ENCODE data around the gene ANP32E. TPM values are rescaled to one million over a fixed set of nuclear protein-coding genes. Genes with fewer than 3 reads are reported as not detected.
A peak's percentile ranks its signal among the peaks of the same experiment; 100 is the strongest.
"Not testable (repeated sequence)": the region's sequence is repeated elsewhere in the genome, so short reads cannot be mapped to it uniquely, and the experiment has no call there.

ANP32E gene
- total RNA-seq, 1 experiment from 2014 or later, result 26.8 TPM

GRCh38 chr1:150259758-150260669, 24.1 kb upstream of the ANP32E start:
- in situ Hi-C loops (cut with HindIII; ENCODE audit: low pct_unique_long_range_greater_than_20kb, low sequenced_read_pairs), result no loop called here
- DNase-seq (ENCODE audit: low read depth, low spot score), result peak; percentile 73

GRCh38 chr1:150259217-150259616, 23.3 kb upstream of the ANP32E start:
- DNase-seq (ENCODE audit: low read depth, low spot score), result peak; percentile 96
- in situ Hi-C loops (cut with HindIII; ENCODE audit: low pct_unique_long_range_greater_than_20kb, low sequenced_read_pairs), result no loop called here

GRCh38 chr1:150257624-150258585, 22.0 kb upstream of the ANP32E start, which contains the start of gene CA14:
Gene CA14 (plus strand): TSS chr1:150257774. CDS start chr1:150258129, 355 bp downstream.
- DNase-seq (ENCODE audit: low read depth, low spot score), result peak; percentile 41
- in situ Hi-C loops (cut with HindIII; ENCODE audit: low pct_unique_long_range_greater_than_20kb, low sequenced_read_pairs), result no loop called here

- in situ Hi-C loops (cut with HindIII; ENCODE audit: low pct_unique_long_range_greater_than_20kb, low sequenced_read_pairs), result no loop called here
- peak; percentile 94 for DNase-seq (ENCODE audit: low read depth, low spot score)
Measured at GRCh38 chr1:150256554-150257341, 20.8 kb upstream of the ANP32E start.

- no peak for DNase-seq (ENCODE audit: low read depth, low spot score)
- in situ Hi-C loops (cut with HindIII; ENCODE audit: low pct_unique_long_range_greater_than_20kb, low sequenced_read_pairs), result no loop called here
Measured at GRCh38 chr1:150256198-150256553, 20.3 kb upstream of the ANP32E start.

- in situ Hi-C loops (cut with HindIII; ENCODE audit: low pct_unique_long_range_greater_than_20kb, low sequenced_read_pairs), result no loop called here
Measured at GRCh38 chr1:150249936-150250335, 14.0 kb upstream of the ANP32E start.

GRCh38 chr1:150243003-150243402, 7.1 kb upstream of the ANP32E start:
- in situ Hi-C loops (cut with HindIII; ENCODE audit: low pct_unique_long_range_greater_than_20kb, low sequenced_read_pairs), result no loop called here
- DNase-seq (ENCODE audit: low read depth, low spot score), result no peak

More at GRCh38 chr1:150249936-150250335, 14.0 kb upstream of the ANP32E start:
- no peak for DNase-seq (ENCODE audit: low read depth, low spot score)

GRCh38 chr1:150237746-150238145, 1.8 kb upstream of the ANP32E start:
- no peak for DNase-seq (ENCODE audit: low read depth, low spot score)
- in situ Hi-C loops (cut with HindIII; ENCODE audit: low pct_unique_long_range_greater_than_20kb, low sequenced_read_pairs), result no loop called here

GRCh38 chr1:150237176-150237575, 1.3 kb upstream of the ANP32E start:
- DNase-seq (ENCODE audit: low read depth, low spot score); in situ Hi-C loops (cut with HindIII; ENCODE audit: low pct_unique_long_range_greater_than_20kb, low sequenced_read_pairs): not testable (repeated sequence)

- in situ Hi-C loops (cut with HindIII; ENCODE audit: low pct_unique_long_range_greater_than_20kb, low sequenced_read_pairs), result no loop called here
- no peak for DNase-seq (ENCODE audit: low read depth, low spot score)
Measured at GRCh38 chr1:150236614-150237100, 745 bp upstream of the ANP32E start.

GRCh38 chr1:150235294-150235851, 539 bp downstream of the ANP32E start:
- DNase-seq (ENCODE audit: low read depth, low spot score), result peak; percentile 8
- in situ Hi-C loops (cut with HindIII; ENCODE audit: low pct_unique_long_range_greater_than_20kb, low sequenced_read_pairs), result no loop called here

GRCh38 chr1:150234566-150235293, 1.2 kb downstream of the ANP32E start:
- DNase-seq (ENCODE audit: low read depth, low spot score), result peak; percentile 64
- in situ Hi-C loops (cut with HindIII; ENCODE audit: low pct_unique_long_range_greater_than_20kb, low sequenced_read_pairs), result no loop called here

GRCh38 chr1:150234309-150234565, 1.7 kb downstream of the ANP32E start:
- in situ Hi-C loops (cut with HindIII; ENCODE audit: low pct_unique_long_range_greater_than_20kb, low sequenced_read_pairs), result no loop called here
- no peak for DNase-seq (ENCODE audit: low read depth, low spot score)

- peak; percentile 17 for DNase-seq (ENCODE audit: low read depth, low spot score)
- in situ Hi-C loops (cut with HindIII; ENCODE audit: low pct_unique_long_range_greater_than_20kb, low sequenced_read_pairs), result no loop called here
Measured at GRCh38 chr1:150233359-150234308, 2.3 kb downstream of the ANP32E start.

- DNase-seq (ENCODE audit: low read depth, low spot score); in situ Hi-C loops (cut with HindIII; ENCODE audit: low pct_unique_long_range_greater_than_20kb, low sequenced_read_pairs): not testable (repeated sequence)
Measured at GRCh38 chr1:150232921-150233320, 3.0 kb downstream of the ANP32E start.

GRCh38 chr1:150228246-150228645, 7.7 kb downstream of the ANP32E start:
- in situ Hi-C loops (cut with HindIII; ENCODE audit: low pct_unique_long_range_greater_than_20kb, low sequenced_read_pairs); DNase-seq (ENCODE audit: low read depth, low spot score): not testable (repeated sequence)

Measured in SK-MEL-5 (cell line).